GM12878 (cell line): ENCODE data around the gene NUMB. TPM values are rescaled to one million over a fixed set of nuclear protein-coding genes. Genes with fewer than 3 reads are reported as not detected.

ENCODE experiments used
- ATAC-seq: fragments of 200-7000 bp; cut with Tn5 transposase; 3 replicates; pipeline ENCODE4 v1.9.1; 2020; ENCODE audit warnings: mild to moderate bottlenecking, moderate library complexity
- BruUV-seq: library from RNA; stranded (reverse); fragments of 400-500 nt; replicated peaks from 2 replicates; lab custom pipeline; 2021; lab: Mats Ljungman, UMichigan
- CTCF ChIA-PET: fragments of 300-600 bp; sonication (Branson Sonifier 250); formaldehyde crosslinking; extraction: SDS; loops from one replicate; lab custom pipeline; 2021; ENCODE audit warnings: inconsistent platforms; lab: Yijun Ruan, JAX
- POLR2A ChIA-PET: fragments of 350-600 bp; formaldehyde crosslinking; extraction: SDS; loops from one replicate; lab custom pipeline; 2021; ENCODE audit warnings: inconsistent platforms; lab: Charles Lee
- RAD21 ChIA-PET: fragments of 300-600 bp; sonication (Branson Sonifier 250); formaldehyde crosslinking; loops from one replicate; lab custom pipeline; 2023; ENCODE audit warnings: antibody characterized with exemption; ENCODE audit not compliant: unreplicated experiment; lab: Charles Lee
- SMC1A ChIA-PET: fragments of 300-600 bp; sonication (Branson Sonifier 250); formaldehyde crosslinking; loops from one replicate; lab custom pipeline; 2023; ENCODE audit not compliant: unreplicated experiment, uncharacterized antibody; lab: Charles Lee
- DNase-seq: peaks from one replicate; pipeline ENCODE4 v3.0.0-alpha.2; 2011; ENCODE audit warnings: low read depth, low spot score
- FAIRE-seq: peaks from 3 replicates; lab custom pipeline; 2011; peaks lifted over from hg19 to GRCh38; lab: Jason Lieb, UNC
- H2AFZ ChIP-seq: 2 replicates; pipeline ENCODE4 v1.6.0; 2011; ENCODE audit warnings: low read depth, low read length, control low read depth; ENCODE audit not compliant: control insufficient read depth
- H3K27ac ChIP-seq: 2 replicates; pipeline ENCODE4 v1.5.1; 2011; ENCODE audit warnings: control low read depth; ENCODE audit not compliant: control insufficient read depth, insufficient read depth
- H3K27me3 ChIP-seq, 2 experiments: replicated peaks in 1 of 2; 2 replicates each; pipeline versions ENCODE4 v1.6.0 to v1.6.1; 2011; ENCODE audit warnings: low read length in 1 of 2; ENCODE audit not compliant: control insufficient read depth in 2 of 2, insufficient read depth in 2 of 2
- H3K36me3 ChIP-seq, 2 experiments: 2 replicates each; pipeline ENCODE4 v1.5.1; 2011; ENCODE audit warnings: low read length in 1 of 2; ENCODE audit not compliant: control insufficient read depth in 2 of 2, insufficient read depth in 2 of 2
- H3K4me1 ChIP-seq: 2 replicates; pipeline ENCODE4 v1.6.1; 2011; ENCODE audit warnings: mild to moderate bottlenecking, low read length, moderate library complexity, mixed read lengths; ENCODE audit not compliant: control insufficient read depth, insufficient read depth
- H3K4me2 ChIP-seq: 2 replicates; pipeline ENCODE4 v1.6.0; 2011; ENCODE audit warnings: control low read depth; ENCODE audit not compliant: control insufficient read depth, insufficient read depth
- H3K4me3 ChIP-seq: fragments of 200-600 bp; sonication (generic); 2 replicates; pipeline ENCODE4 v1.5.1; 2016
- H3K79me2 ChIP-seq: 2 replicates; pipeline ENCODE4 v1.6.0; 2011; ENCODE audit warnings: low read length; ENCODE audit not compliant: control insufficient read depth, insufficient read depth
- H3K9ac ChIP-seq: 2 replicates; pipeline ENCODE4 v1.8.0; 2011; ENCODE audit warnings: low read length, control low read depth, mixed read lengths; ENCODE audit not compliant: control insufficient read depth, insufficient read depth
- H3K9me3 ChIP-seq: replicated peaks from 3 replicates; pipeline ENCODE4 v1.5.1; 2011; ENCODE audit warnings: mild to moderate bottlenecking, low read length; ENCODE audit not compliant: control insufficient read depth, insufficient read depth
- H4K20me1 ChIP-seq: 2 replicates; pipeline ENCODE4 v1.6.0; 2011; ENCODE audit not compliant: control insufficient read depth, insufficient read depth
- BCL11A ChIP-seq: IDR thresholded peaks from 2 replicates; pipeline ENCODE4 v1.6.1; 2011; ENCODE audit warnings: low read depth, low read length
- CBX3 ChIP-seq: fragments of 200-600 bp; sonication (generic); IDR thresholded peaks from 2 replicates; pipeline ENCODE4 v1.6.1; 2016; ENCODE audit warnings: low read depth, borderline replicate concordance
- PAX5 ChIP-seq: IDR thresholded peaks from 2 replicates; pipeline ENCODE4 v1.6.1; 2011; ENCODE audit warnings: low read depth, low read length, borderline replicate concordance
- POU2F2 ChIP-seq: IDR thresholded peaks from 3 replicates; pipeline ENCODE4 v1.6.1; 2011; ENCODE audit warnings: low read depth, mild to moderate bottlenecking, low read length, borderline replicate concordance
- RCOR1 ChIP-seq: conservative IDR thresholded peaks from 2 replicates; pipeline ENCODE4 v1.6.1; 2012; ENCODE audit warnings: low read depth, low read length, improper control_type of control experiment
- SMARCA5 ChIP-seq: fragments of 450-650 bp; IDR thresholded peaks from 2 replicates; pipeline ENCODE4 v1.6.1; 2017; ENCODE audit warnings: mild to moderate bottlenecking
- SMC3 ChIP-seq: IDR thresholded peaks from 2 replicates; pipeline ENCODE4 v1.6.1; 2011; ENCODE audit warnings: low read length, improper control_type of control experiment, borderline replicate concordance
- TCF12 ChIP-seq: IDR thresholded peaks from 2 replicates; pipeline ENCODE4 v1.6.1; 2011; ENCODE audit warnings: low read depth, mild to moderate bottlenecking, low read length
- ZNF207 ChIP-seq: fragments of 450-650 bp; IDR thresholded peaks from 2 replicates; pipeline ENCODE4 v1.6.1; 2014; ENCODE audit warnings: antibody characterized with exemption, mild to moderate bottlenecking, borderline replicate concordance
- WGBS: methylation state at CpG from one replicate; pipeline ENCODE4 v1.1.6; 2016; ENCODE audit warnings: low lambda C conversion rate; ENCODE audit not compliant: insufficient replicate concordance, insufficient coverage; ENCODE audit errors: missing lambda C conversion rate; 5-methylcytosine and 5-hydroxymethylcytosine counted together
- in situ Hi-C: fragments of 300-500 bp; cut with MboI; formaldehyde crosslinking; loops from 9 replicates; pipeline ENCODE4 v1.14.3; 2018; ENCODE audit warnings: mixed read lengths
- intact Hi-C: fragments of 100-400 bp; cut with micrococcal nuclease; formaldehyde crosslinking; loops from one replicate; pipeline ENCODE4 v1.14.2; 2022; ENCODE audit not compliant: unreplicated experiment
- polyA plus RNA-seq, 11 experiments: library from polyadenylated mRNA; depleted of rRNA in 4 of 11; unstranded in 6 of 11; stranded (reverse) in 5 of 11; fragments of >200 nt; fragmentation: Nextera tagmentation in 4 of 11; fragmentation: Illumina TruSeq in 1 of 11; extraction: Ambion mirVana in 4 of 11; extraction: Trizol in 1 of 11; gene quantifications; 1 replicate in 1 of 11; 2 replicates in 10 of 11; pipeline versions ENCODE4 v1.2.1 to v1.2.3, GENCODE V29; 2011 to 2016; ENCODE audit warnings: inconsistent platforms in 2 of 11, missing spikeins in 2 of 11, low read depth in 1 of 11
- total RNA-seq, 4 experiments: library from RNA; depleted of rRNA in 3 of 4; stranded (reverse); fragments of >200 nt in 3 of 4; fragmentation: Illumina TruSeq in 1 of 4; extraction: Trizol in 1 of 4; gene quantifications; 2 replicates each; pipeline versions ENCODE4 v1.2.1 to v1.2.3, GENCODE V29; 2013 to 2021

NUMB gene
- total and polyA plus RNA-seq, 10 of the 15 experiments (the other 5 are each of a cell fraction or from before 2014, with no cell fraction given) = 22.0 to 147 (median 48.9) TPM

- TF ChIP-seq SMC3 = no peak
- TF ChIP-seq ZNF207 = no peak
- TF ChIP-seq SMARCA5 = no peak
- TF ChIP-seq POU2F2 = no peak
- TF ChIP-seq CBX3 = no peak
These were observed 204.6 kb downstream of the NUMB start (continued) for GRCh38 chr14:73253721-73254120.

- Histone ChIP-seq H3K4me3 (no peak overlapping the region), H3K4me1 (peaks cover 9% of the 10 kb centered on the region; the same call in 1 of the 2 replicates), H4K20me1 (no peaks in the 10 kb centered on the region), H3K9ac (no peak overlapping the region), H3K27ac (no peak overlapping the region), H3K9me3 (no peaks in the 10 kb centered on the region), H3K27me3 (no peaks in the 10 kb centered on the region), H3K36me3 (no peaks in the 10 kb centered on the region; a peak in 1 of 4 replicates), H2AFZ (no peak overlapping the region), H3K4me2 (no peak overlapping the region), H3K79me2 (no peaks in the 10 kb centered on the region)
- ChIA-PET CTCF (no interaction called here), RAD21 (no interaction called here), SMC1A (no interaction called here), POLR2A (no interaction called here)
- ATAC-seq = no peak
- no peak for FAIRE-seq
- intact Hi-C loops (no loop called here), in situ Hi-C loops (no loop called here)
- DNase-seq = no peak
- TF ChIP-seq TCF12 (no peak), CBX3 (no peak), BCL11A (no peak), RCOR1 (no peak), PAX5 (peak; percentile 44; the same call in 1 of the 2 replicates)
- WGBS = 71% methylated on average over 10 of the region's 10 CpGs
- no TSS peak for BruUV-seq
These were observed 205.1 kb downstream of the NUMB start for GRCh38 chr14:73253323-73253610.
